HG02763 (cell line): ENCODE measurements around the gene AOX1.
"Not testable (repeated sequence)": the region's sequence is repeated elsewhere in the genome, so short reads cannot be mapped to it uniquely, and the experiment has no call there.

Experiments
- ATAC-seq: cut with Tn5 transposase; IDR thresholded peaks from one replicate; pipeline ENCODE4 v1.9.1; 2021; ENCODE audit warnings: mild to moderate bottlenecking, moderate library complexity; ENCODE audit not compliant: unreplicated experiment

AOX1 gene

GRCh38 chr2:200664770-200665494 lies 79.1 kb downstream of the AOX1 start:
- ATAC-seq, result no peak

GRCh38 chr2:200665626-200666453 lies 80.0 kb downstream of the AOX1 start:
- ATAC-seq, result no peak

- ATAC-seq, result no peak
These were observed 81.6 kb downstream of the AOX1 start for GRCh38 chr2:200667413-200667812.

- no peak for ATAC-seq
These were observed 82.7 kb downstream of the AOX1 start for GRCh38 chr2:200668478-200668877.

- ATAC-seq, result no peak
These were observed 83.5 kb downstream of the AOX1 start for GRCh38 chr2:200669308-200669707.

GRCh38 chr2:200670313-200670712 lies 84.5 kb downstream of the AOX1 start:
- no peak for ATAC-seq

GRCh38 chr2:200670751-200671150 lies 84.9 kb downstream of the AOX1 start:
- no peak for ATAC-seq

GRCh38 chr2:200673191-200673590 lies 87.4 kb downstream of the AOX1 start:
- no peak for ATAC-seq

GRCh38 chr2:200674837-200675236 lies 89.0 kb downstream of the AOX1 start:
- ATAC-seq, result no peak

- ATAC-seq, result no peak
These were observed 91.4 kb downstream of the AOX1 start for GRCh38 chr2:200677171-200677570.

GRCh38 chr2:200677721-200678532 lies 92.1 kb downstream of the AOX1 start:
- no peak for ATAC-seq

- no peak for ATAC-seq
These were observed 93.3 kb downstream of the AOX1 start for GRCh38 chr2:200679127-200679526.

GRCh38 chr2:200679535-200679934 lies 93.7 kb downstream of the AOX1 start:
- ATAC-seq, result no peak

GRCh38 chr2:200681697-200682096 lies 95.9 kb downstream of the AOX1 start:
- ATAC-seq, result no peak

GRCh38 chr2:200682407-200682806 lies 96.6 kb downstream of the AOX1 start:
- not testable (repeated sequence) for ATAC-seq

- ATAC-seq, result no peak
These were observed 102.4 kb downstream of the AOX1 start for GRCh38 chr2:200687922-200688920.

- no peak for ATAC-seq
These were observed 103.3 kb downstream of the AOX1 start for GRCh38 chr2:200689115-200689514.

GRCh38 chr2:200693836-200694470 lies 108.1 kb downstream of the AOX1 start:
- ATAC-seq, result no peak

GRCh38 chr2:200695191-200695590 lies 109.4 kb downstream of the AOX1 start:
- no peak for ATAC-seq

- no peak for ATAC-seq
These were observed 109.8 kb downstream of the AOX1 start for GRCh38 chr2:200695601-200696000.
